Measurements from ENCODE around the gene TAS2R3.

DNA sequence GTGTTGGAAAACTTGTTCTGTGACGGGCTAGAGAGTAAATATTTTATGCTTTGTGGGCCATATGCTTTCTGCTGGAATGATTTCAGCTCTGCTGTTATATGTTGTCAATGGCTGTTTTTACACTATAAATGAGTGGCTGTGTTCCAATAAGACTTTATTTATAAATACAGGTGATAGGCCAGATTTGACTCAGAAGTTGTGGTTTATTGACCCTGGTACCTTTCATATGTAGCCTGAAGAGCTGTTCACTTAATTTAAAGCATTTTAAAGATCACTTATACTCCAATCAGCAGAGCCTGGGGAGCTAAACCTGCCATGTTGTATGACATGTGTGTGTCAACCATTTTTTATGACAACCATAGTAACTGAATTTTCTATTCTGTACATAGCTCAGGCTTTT is 34.9 kb upstream of the TAS2R3 start:
- TF ChIP-seq, protein P1, sequence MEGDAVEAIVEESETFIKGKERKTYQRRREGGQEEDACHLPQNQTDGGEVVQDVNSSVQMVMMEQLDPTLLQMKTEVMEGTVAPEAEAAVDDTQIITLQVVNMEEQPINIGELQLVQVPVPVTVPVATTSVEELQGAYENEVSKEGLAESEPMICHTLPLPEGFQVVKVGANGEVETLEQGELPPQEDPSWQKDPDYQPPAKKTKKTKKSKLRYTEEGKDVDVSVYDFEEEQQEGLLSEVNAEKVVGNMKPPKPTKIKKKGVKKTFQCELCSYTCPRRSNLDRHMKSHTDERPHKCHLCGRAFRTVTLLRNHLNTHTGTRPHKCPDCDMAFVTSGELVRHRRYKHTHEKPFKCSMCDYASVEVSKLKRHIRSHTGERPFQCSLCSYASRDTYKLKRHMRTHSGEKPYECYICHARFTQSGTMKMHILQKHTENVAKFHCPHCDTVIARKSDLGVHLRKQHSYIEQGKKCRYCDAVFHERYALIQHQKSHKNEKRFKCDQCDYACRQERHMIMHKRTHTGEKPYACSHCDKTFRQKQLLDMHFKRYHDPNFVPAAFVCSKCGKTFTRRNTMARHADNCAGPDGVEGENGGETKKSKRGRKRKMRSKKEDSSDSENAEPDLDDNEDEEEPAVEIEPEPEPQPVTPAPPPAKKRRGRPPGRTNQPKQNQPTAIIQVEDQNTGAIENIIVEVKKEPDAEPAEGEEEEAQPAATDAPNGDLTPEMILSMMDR (IDR thresholded peaks at IDR 0.05; ENCODE audit: low read length), result no peak
- TF ChIP-seq EZH2 (optimal IDR thresholded peaks at IDR 0.05; ENCODE audit: low read depth, low read length) (no peak), EZH2phosphoT487 (IDR thresholded peaks at IDR 0.05; ENCODE audit: low read length) (no peak)

All from MM.1S (cell line).